Brain microvascular endothelial cell (primary cell): ENCODE data around the gene PLAGL1.

Experiments used
- DNase-seq: peaks from one replicate; pipeline ENCODE4 v3.0.0-alpha.2; 2020
- H3K27ac ChIP-seq: fragments of 250-450 bp; sonication (Bioruptor Pico); 2 replicates; pipeline ENCODE4 v1.5.1; 2020; ENCODE audit warnings: mild to moderate bottlenecking, moderate library complexity
- H3K27me3 ChIP-seq: fragments of 250-450 bp; sonication (Bioruptor Pico); replicated peaks from 2 replicates; pipeline ENCODE4 v1.5.1; 2020; ENCODE audit warnings: mild to moderate bottlenecking
- H3K36me3 ChIP-seq: fragments of 250-450 bp; sonication (Bioruptor Pico); replicated peaks from 2 replicates; pipeline ENCODE4 v1.5.1; 2020; ENCODE audit warnings: mild to moderate bottlenecking
- H3K4me3 ChIP-seq: 2 replicates; pipeline ENCODE4 v1.5.1; 2011; ENCODE audit warnings: low read depth, mild to moderate bottlenecking, control low read depth, low read length, moderate library complexity
- in situ Hi-C: cut with HindIII; loops from 2 replicates; pipeline ENCODE4 v1.10.0; 2017; ENCODE audit warnings: low sequenced_read_pairs, low pct_ligation_motif_present
- TF ChIP-seq, protein P1 (sequence below): IDR thresholded peaks from 2 replicates; pipeline ENCODE4 v1.5.1; 2011; ENCODE audit warnings: low read depth, mild to moderate bottlenecking, moderate library complexity, low read length, control low read depth, inconsistent platforms; ENCODE audit errors: missing control alignments

Gene PLAGL1

DNA sequence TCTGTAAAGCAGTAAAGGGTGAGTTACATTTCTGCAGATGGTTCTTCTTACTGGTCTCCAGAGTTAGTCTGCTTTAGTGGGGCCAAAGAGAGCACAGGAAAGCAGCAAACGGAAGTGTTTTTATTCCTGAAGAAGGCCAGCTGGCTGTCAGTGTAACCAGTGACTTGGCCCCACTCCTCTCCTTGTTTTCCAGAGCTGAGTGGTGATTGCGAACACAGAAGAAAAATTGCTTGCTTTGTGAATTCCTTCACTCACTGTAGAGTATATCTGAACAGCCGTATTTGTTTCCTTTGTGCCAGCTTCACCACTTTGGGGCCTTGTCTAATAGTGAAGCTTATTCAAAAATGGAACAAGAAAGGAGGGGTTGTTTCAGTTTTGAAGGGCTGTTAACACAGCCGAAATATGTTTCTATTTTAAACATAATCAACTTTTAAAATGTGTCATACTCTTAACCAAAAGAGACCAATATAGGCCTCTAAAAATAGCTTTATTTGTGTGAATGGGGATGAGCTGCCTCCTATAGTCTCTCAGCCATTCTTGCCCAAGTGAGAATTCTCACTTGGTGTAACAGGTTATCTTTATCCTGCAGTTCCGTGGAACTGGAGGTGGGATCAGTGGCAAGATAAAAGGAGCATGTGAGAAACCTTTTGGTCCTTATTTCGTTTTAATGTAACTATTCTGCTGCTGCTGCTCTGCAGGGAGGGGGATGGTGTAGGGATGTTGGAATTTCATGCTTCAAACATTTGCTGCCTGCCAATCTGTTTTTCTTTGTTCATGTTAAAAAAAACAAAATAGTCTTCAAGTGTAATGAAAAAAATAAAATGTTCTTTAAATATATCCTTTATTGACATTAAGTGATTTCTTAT lies 105.9 kb downstream of the PLAGL1 start:
- H3K4me3 ChIP-seq = no peak overlapping the region
- no peaks in the 10 kb centered on the region for H3K36me3 ChIP-seq
- TF ChIP-seq, protein P1, sequence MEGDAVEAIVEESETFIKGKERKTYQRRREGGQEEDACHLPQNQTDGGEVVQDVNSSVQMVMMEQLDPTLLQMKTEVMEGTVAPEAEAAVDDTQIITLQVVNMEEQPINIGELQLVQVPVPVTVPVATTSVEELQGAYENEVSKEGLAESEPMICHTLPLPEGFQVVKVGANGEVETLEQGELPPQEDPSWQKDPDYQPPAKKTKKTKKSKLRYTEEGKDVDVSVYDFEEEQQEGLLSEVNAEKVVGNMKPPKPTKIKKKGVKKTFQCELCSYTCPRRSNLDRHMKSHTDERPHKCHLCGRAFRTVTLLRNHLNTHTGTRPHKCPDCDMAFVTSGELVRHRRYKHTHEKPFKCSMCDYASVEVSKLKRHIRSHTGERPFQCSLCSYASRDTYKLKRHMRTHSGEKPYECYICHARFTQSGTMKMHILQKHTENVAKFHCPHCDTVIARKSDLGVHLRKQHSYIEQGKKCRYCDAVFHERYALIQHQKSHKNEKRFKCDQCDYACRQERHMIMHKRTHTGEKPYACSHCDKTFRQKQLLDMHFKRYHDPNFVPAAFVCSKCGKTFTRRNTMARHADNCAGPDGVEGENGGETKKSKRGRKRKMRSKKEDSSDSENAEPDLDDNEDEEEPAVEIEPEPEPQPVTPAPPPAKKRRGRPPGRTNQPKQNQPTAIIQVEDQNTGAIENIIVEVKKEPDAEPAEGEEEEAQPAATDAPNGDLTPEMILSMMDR = no peak
- H3K27me3 ChIP-seq = no peaks in the 10 kb centered on the region
- in situ Hi-C loops = no loop called here
- no peak for DNase-seq
- H3K27ac ChIP-seq = no peak overlapping the region

DNA sequence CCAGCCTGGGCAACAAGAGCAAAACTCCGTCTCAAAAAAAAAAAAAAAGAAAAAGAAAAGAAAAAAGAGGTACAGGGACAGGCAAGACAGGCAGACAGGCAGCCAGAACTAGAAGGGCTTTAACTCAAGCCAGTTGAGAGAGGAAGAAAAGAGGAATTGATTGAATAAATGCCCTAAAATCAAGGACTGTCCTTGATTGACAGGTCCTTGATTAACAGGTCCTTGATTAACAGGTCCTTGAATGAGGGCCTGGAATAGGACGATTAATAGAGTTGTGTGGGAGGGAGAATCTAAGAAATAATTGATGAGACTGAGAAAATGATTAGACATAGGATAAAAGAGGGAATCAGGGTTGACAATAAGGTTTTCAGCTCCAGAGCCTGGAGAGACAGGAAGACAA lies 107.7 kb downstream of the PLAGL1 start:
- TF ChIP-seq, protein P1 = no peak
- in situ Hi-C loops = no loop called here
- Histone ChIP-seq H3K27ac (no peak overlapping the region), H3K27me3 (no peaks in the 10 kb centered on the region), H3K4me3 (no peak overlapping the region), H3K36me3 (no peaks in the 10 kb centered on the region)
- no peak for DNase-seq

DNA sequence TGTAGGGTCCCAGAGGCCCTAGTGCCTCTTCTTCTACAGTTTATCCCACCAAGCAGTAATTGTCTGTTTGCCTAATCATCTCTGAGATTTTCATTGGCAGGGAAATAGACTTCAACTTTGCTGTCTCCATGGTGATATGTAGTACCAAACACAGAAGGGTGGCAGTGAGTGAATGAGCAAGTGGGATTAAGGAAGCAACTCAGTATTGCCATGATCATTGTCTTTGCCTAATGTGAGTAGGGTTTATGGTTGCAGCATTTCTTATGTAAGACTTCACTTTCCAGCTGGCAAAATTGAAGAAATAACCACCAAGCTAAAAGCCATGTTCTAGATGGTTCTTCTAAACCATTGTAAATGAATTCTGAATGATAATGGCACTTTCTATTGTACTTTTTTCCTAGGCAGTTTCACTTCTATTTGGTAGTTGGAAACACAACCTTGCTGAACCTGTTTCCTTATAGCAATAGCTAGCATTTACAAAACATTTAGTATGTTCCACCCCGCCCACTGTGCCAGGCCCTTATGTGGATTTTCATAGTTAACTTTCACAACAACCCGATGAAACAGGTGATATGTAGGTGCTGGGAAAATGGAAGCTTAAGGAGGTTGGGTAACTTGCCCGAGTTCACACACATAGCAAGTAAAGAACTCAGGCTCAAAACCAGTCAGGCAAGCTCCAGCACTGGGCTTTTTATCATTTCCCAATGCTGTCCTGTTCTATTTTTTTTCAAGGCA lies 111.8 kb downstream of the PLAGL1 start:
- no peak for DNase-seq
- Histone ChIP-seq H3K36me3 (no peaks in the 10 kb centered on the region), H3K4me3 (no peak overlapping the region), H3K27me3 (no peaks in the 10 kb centered on the region), H3K27ac (no peak overlapping the region)
- in situ Hi-C loops = no loop called here
- TF ChIP-seq, protein P1 = no peak

DNA sequence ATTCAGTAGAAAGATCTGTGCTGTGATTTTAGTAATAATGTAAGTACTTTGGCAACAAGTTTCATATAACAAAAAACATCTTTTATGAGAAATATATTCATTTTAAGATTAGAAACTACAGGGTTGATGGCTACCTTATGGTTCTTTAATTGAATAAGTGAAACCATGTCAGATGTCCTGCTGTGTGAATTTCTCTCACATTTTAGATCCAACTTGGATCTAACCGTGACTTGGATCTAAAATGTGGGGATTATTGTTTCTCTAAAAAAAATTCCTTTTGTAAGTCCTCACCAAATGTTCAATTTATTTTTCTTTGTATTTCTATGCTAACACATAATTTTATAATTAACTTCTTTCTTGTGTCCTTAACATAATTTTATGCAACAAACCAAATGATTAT lies 113.4 kb downstream of the PLAGL1 start:
- H3K4me3 ChIP-seq = no peak overlapping the region
- TF ChIP-seq, protein P1 = no peak
- no peak overlapping the region for H3K27ac ChIP-seq
- no peaks in the 10 kb centered on the region for H3K36me3 ChIP-seq
- H3K27me3 ChIP-seq = no peaks in the 10 kb centered on the region
- no peak for DNase-seq
- in situ Hi-C loops = no loop called here
